Erythroblast (primary cell): ENCODE data around the gene CAPG.

ENCODE experiments used
- GATA1 ChIP-seq: IDR thresholded peaks from 2 replicates; pipeline ENCODE4 v1.6.1; 2011; ENCODE audit warnings: low read depth, mild to moderate bottlenecking, control low read depth, low read length, moderate library complexity
- POLR2A ChIP-seq: IDR thresholded peaks from 2 replicates; pipeline ENCODE4 v1.6.1; 2011; ENCODE audit warnings: mild to moderate bottlenecking, low read length

DNA sequence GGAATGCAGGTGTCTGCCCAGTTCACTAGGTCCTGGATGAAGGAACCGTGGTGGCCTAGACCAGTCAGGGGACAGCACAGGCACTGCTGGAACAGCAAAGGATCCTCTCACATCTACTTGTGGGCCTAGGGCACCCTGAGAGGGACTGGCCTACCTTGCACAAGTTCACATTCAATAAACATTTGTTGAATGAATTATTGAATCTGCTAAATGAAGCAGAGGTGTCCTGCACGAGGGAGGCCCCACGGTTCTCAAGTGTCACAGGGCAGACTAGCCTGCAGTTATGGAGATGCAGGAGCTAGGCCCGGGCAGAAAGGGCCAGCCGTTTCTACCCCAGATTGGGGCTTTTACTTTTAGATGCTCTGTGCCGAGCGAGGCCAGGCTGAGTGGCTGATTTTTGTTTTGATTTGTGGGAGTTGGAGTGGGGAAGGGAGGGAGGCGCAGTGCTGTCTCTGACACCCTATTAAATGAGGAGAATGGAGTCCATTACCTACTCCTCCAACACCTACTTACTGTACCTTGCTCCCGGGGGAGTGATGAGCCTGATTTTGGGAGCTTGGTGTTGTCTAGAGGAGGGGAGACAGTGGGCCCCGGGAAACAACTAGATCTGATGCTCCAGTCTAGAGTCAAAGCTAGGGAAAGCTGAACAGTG, 26.8 kb upstream of the CAPG start:
- TF ChIP-seq POLR2A (no peak), GATA1 (no peak)
